Esophagus squamous epithelium (tissue), 5 donors: Measurements from ENCODE around the gene SUSD6. TPM values are rescaled to one million over a fixed set of nuclear protein-coding genes. Genes with fewer than 3 reads are reported as not detected.
A peak's percentile ranks its signal among the peaks of the same experiment; 100 is the strongest.

Experiments used
- DNase-seq: peaks from one replicate; lab custom pipeline; 2025; lab: John Stamatoyannopoulos, UW
- H3K27ac ChIP-seq, 4 donors: fragments of 200-600 bp; sonication (generic); one replicate each; pipeline ENCODE4 v1.5.1; 2016 to 2019; ENCODE audit warnings: mild to moderate bottlenecking in 1 of 4
- H3K27me3 ChIP-seq, 4 donors: fragments of 200-600 bp; sonication (generic); 1 replicate in 3 of 4; 2 replicates in 1 of 4; pipeline versions ENCODE4 v1.5.1 to v1.6.0; 2017 to 2021; ENCODE audit warnings: antibody characterized with exemption in 1 of 4
- H3K36me3 ChIP-seq, 3 donors: fragments of 200-600 bp; sonication (generic); one replicate each; pipeline ENCODE4 v1.5.1; 2016 to 2019
- H3K4me1 ChIP-seq, 3 donors: fragments of 200-600 bp; sonication (generic); one replicate each; pipeline ENCODE4 v1.5.1; 2017 to 2019
- H3K4me3 ChIP-seq, 4 donors: fragments of 200-600 bp; sonication (generic); 1 replicate in 3 of 4; 2 replicates in 1 of 4; pipeline ENCODE4 v1.5.1; 2016 to 2019; ENCODE audit warnings: mild to moderate bottlenecking in 2 of 4, moderate library complexity in 1 of 4
- H3K9me3 ChIP-seq, 3 donors: fragments of 200-600 bp; sonication (generic); one replicate each; pipeline ENCODE4 v1.5.1; 2016 to 2019
- POLR2A ChIP-seq, 4 donors: fragments of 450-650 bp; IDR thresholded peaks; one replicate each; pipeline ENCODE4 v1.6.1; 2017; ENCODE audit warnings: antibody characterized with exemption in 4 of 4, mild to moderate bottlenecking in 4 of 4, moderate library complexity in 3 of 4
- WGBS, 2 donors: methylation state at CpG; one replicate each; pipeline ENCODE4 v1.1.5; 2018; 5-methylcytosine and 5-hydroxymethylcytosine counted together
- intact Hi-C: fragments of 100-400 bp; cut with DNase I; formaldehyde crosslinking; loops from one replicate; pipeline ENCODE4 v1.15.0; 2022
- total RNA-seq, 4 donors: library from RNA; depleted of rRNA; stranded (reverse); fragments of >200 nt; gene quantifications; one replicate each; pipeline ENCODE4 v1.1.0, GENCODE V29; 2016
- TF ChIP-seq, protein P1 (sequence below), 6 experiments: fragments of 450-650 bp in 4 of 6; fragments of 200-600 bp in 2 of 6; sonication (generic) in 2 of 6; IDR thresholded peaks; one replicate each; pipeline ENCODE4 v1.5.1; 2016 to 2019; ENCODE audit warnings: antibody characterized with exemption in 6 of 6, mild to moderate bottlenecking in 4 of 6, moderate library complexity in 4 of 6
- donor health status: DM: yes; HTN: yes; CAD: no.

SUSD6 gene
- total RNA-seq, 4 donors from 2014 or later, result 22.4 to 43.1 (median 27.8) TPM

DNA sequence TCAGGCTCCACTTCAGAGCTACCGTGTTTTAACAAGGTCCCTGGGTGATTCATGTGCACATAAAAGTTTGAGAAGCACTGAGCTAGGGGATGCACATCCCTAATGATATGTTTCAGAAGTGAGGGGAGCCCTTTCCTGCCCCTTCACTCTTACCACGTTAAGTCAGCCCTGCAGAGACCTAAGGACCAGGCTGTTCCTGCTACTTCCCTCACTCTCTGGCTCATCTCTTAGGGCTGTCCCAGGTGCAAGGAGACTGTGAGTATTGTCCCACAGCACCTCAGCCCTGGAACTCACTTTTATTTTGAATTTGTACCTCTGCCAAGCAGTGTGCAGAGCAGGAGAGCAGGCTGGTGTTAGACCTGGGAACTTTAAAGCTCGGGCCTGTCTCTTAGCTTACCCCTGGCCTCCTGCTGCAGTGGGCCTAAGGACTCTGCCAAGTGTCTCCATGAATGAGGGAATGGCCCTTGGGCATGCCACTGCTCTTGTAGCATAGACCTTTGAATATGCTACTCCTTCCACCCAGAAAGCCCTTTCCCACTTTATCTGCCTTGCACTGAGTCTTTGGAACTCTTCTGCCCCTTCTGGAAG is 11.0 kb upstream of the SUSD6 start:
- no peaks in the 10 kb centered on the region for H3K27me3 ChIP-seq
- no peaks in the 10 kb centered on the region for H3K9me3 ChIP-seq
- no peak for TF ChIP-seq POLR2A (IDR thresholded peaks at IDR 0.05)
- TF ChIP-seq, protein P1, sequence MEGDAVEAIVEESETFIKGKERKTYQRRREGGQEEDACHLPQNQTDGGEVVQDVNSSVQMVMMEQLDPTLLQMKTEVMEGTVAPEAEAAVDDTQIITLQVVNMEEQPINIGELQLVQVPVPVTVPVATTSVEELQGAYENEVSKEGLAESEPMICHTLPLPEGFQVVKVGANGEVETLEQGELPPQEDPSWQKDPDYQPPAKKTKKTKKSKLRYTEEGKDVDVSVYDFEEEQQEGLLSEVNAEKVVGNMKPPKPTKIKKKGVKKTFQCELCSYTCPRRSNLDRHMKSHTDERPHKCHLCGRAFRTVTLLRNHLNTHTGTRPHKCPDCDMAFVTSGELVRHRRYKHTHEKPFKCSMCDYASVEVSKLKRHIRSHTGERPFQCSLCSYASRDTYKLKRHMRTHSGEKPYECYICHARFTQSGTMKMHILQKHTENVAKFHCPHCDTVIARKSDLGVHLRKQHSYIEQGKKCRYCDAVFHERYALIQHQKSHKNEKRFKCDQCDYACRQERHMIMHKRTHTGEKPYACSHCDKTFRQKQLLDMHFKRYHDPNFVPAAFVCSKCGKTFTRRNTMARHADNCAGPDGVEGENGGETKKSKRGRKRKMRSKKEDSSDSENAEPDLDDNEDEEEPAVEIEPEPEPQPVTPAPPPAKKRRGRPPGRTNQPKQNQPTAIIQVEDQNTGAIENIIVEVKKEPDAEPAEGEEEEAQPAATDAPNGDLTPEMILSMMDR (IDR thresholded peaks at IDR 0.05), result no peak
- intact Hi-C loops, result no loop called here
- H3K36me3 ChIP-seq, result no peaks in the 10 kb centered on the region
- DNase-seq, result no peak
- H3K4me3 ChIP-seq, result no peak overlapping the region
- 57 to 62% methylated on average over 2 to 3 of the region's 3 CpGs for WGBS, 2 donors
- H3K27ac ChIP-seq, result no peak overlapping the region
- peaks cover 0 to 12% (median 0%) of the 10 kb centered on the region in 3 donors for H3K4me1 ChIP-seq

DNA sequence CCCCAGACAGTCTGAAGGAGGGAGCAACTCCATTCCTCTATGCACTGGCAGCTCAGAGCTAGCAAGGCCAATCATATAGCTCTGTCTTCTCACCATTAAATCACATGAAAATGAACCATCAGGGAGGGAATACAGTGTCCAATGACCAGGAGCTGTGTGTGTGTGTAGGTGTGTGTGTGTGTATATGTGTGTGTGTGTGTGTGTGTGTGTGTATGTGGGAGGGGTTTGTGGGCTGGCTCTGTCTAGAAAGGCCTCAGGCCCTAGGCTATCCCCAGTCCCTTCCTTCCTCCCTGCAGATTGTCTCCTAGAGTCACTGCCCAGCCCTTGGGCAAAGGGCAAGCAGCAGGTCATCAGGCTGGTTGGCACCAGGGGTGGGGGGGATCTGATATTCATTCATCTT is 5.7 kb upstream of the SUSD6 start:
- Histone ChIP-seq H3K4me3 (no peak overlapping the region), H3K36me3 (no peaks in the 10 kb centered on the region), H3K9me3 (no peaks in the 10 kb centered on the region), H3K27me3 (no peaks in the 10 kb centered on the region), H3K27ac (no peak overlapping the region), H3K4me1 (peaks cover 9 to 16% (median 9%) of the 10 kb centered on the region in 3 donors)
- intact Hi-C loops, result no loop called here
- TF ChIP-seq POLR2A (IDR thresholded peaks at IDR 0.05), result no peak
- TF ChIP-seq, protein P1 (IDR thresholded peaks at IDR 0.05), result no peak
- no peak for DNase-seq

DNA sequence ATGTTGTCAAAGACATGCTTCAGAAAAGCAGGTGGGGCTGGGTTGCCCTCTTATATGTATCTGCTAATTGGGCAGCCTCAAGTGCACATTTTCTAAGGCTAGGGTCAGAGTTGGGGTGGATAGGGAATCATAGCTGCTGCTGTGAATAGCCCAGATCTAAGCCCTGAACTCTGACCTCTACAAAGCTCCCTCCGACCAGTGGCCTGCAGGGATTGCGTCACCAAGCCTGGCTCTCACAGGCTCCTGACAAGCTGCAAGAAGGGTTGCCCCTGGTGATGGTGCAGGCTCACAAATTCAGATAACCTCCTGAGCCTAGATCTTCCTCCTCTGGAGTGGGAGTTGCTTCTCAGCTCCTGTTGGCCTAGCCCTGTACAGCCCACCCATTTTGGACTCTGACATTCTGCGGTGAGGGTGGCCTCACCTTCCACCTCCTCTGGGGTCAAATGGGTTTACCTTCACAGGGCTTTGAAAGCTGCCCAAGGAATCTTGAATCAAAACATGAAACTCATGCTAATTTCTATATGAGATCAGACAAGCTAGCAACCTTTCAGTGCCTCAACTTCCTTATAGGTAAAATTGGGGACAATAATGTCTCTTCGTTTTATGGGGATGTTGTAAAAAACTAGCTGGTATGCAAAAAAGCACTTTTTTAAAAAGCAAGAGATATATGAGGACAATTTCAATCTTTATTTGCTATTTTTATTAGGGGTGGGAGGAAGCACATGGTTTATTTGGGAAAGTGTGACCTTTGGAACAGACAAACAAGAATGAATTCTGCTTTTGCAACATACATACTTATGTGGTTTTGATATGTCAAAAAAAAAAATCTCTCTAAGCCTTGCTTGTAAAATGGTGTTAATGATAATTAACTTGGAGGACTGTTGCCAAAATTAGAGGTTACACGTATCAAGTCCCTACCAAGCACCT is 4.9 kb upstream of the SUSD6 start:
- no peak overlapping the region for H3K4me3 ChIP-seq
- no peaks in the 10 kb centered on the region for H3K9me3 ChIP-seq
- intact Hi-C loops, result no loop called here
- H3K4me1 ChIP-seq, result peaks cover 12 to 20% (median 14%) of the 10 kb centered on the region in 3 donors
- no peaks in the 10 kb centered on the region for H3K27me3 ChIP-seq
- no peak for DNase-seq
- no peaks in the 10 kb centered on the region for H3K36me3 ChIP-seq
- whole genome bisulfite sequencing, 2 donors, result 70 to 79% methylated on average over 2 to 3 of the region's 5 CpGs
- no peak for TF ChIP-seq POLR2A (IDR thresholded peaks at IDR 0.05)
- TF ChIP-seq, protein P1 (IDR thresholded peaks at IDR 0.05), result no peak
- no peak overlapping the region for H3K27ac ChIP-seq

DNA sequence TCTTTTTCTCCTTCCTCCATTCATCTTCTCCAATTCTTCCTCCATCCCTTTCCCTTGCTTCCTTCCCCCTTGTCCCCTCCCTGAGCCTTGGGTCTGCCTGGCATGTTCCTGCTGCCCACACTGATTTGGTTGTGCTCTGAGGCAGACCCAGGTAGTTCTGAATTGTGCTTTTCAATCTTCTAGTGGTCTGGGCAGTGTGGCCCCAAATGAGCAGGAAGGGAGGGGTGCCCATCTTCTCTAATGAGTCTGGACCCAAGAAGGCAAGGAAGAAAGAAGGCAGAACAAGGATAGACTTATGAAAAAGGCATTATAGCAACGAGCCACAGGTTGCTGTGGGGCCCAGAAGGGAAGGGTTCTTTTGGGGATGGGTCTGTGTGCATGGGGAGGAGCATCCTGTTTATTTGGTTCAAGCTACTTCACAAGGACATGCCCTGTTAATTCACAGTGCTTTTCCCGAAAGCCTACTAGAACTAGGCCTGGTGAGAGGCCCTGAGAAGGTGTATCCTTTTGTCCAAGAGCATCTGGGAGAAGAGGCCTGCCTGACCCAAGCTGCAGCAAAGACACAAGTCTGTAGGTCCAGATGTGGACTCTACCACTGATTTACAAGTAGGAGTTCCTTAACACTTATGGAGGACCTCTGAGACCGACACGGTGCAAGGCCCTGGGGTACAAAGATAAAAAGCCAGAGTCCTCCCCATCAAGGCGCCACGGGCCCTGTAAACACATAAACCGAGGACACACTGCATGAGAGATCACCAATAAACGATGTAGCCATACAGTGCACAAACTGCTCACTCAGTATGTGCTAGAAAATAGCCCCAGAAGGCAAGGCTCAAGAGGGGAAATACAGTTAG is 1.1 kb upstream of the SUSD6 start:
- Histone ChIP-seq H3K4me1 (peaks cover 30 to 50% (median 31%) of the 10 kb centered on the region in 3 donors), H3K27me3 (no peaks in the 10 kb centered on the region), H3K27ac (peak overlapping the region; percentile 86 to 100 (median 99)), H3K9me3 (no peaks in the 10 kb centered on the region), H3K4me3 (peak overlapping the region in 3 of 4 donors; percentile 74 to 92 (median 81)), H3K36me3 (no peaks in the 10 kb centered on the region)
- intact Hi-C loops, result no loop called here
- DNase-seq, result no peak
- TF ChIP-seq, protein P1 (IDR thresholded peaks at IDR 0.05), result no peak
- TF ChIP-seq POLR2A (IDR thresholded peaks at IDR 0.05), result no peak
- WGBS, 2 donors, result 44 to 54% methylated on average over 7 to 8 of the region's 8 CpGs
